ENCODE measurements around the gene ENAH.

ENAH gene

GRCh38 chr1:225506727-225507126 lies 146.2 kb downstream of the ENAH start:
- no peak for DNase-seq (ENCODE audit: extremely low read depth in 1 of 2, low read depth in 1 of 2)

GRCh38 chr1:225504776-225505175 lies 148.1 kb downstream of the ENAH start:
- no peak for DNase-seq (ENCODE audit: extremely low read depth in 1 of 2, low read depth in 1 of 2)

- no peak for DNase-seq (ENCODE audit: extremely low read depth in 1 of 2, low read depth in 1 of 2)
These were observed 152.2 kb downstream of the ENAH start for GRCh38 chr1:225500624-225501192.

- no peak for DNase-seq (ENCODE audit: extremely low read depth in 1 of 2, low read depth in 1 of 2)
These were observed 154.3 kb downstream of the ENAH start for GRCh38 chr1:225498549-225499136.

GRCh38 chr1:225494789-225495359 lies 158.0 kb downstream of the ENAH start:
- DNase-seq (ENCODE audit: extremely low read depth in 1 of 2, low read depth in 1 of 2), result no peak

- no peak for DNase-seq (ENCODE audit: extremely low read depth in 1 of 2, low read depth in 1 of 2)
These were observed 159.2 kb downstream of the ENAH start for GRCh38 chr1:225493591-225494246.

- no peak for DNase-seq (ENCODE audit: extremely low read depth in 1 of 2, low read depth in 1 of 2)
These were observed 164.2 kb downstream of the ENAH start for GRCh38 chr1:225488676-225489075.

GRCh38 chr1:225486856-225487255 lies 166.1 kb downstream of the ENAH start:
- DNase-seq (ENCODE audit: extremely low read depth in 1 of 2, low read depth in 1 of 2), result no peak

- no peak for DNase-seq (ENCODE audit: extremely low read depth in 1 of 2, low read depth in 1 of 2)
These were observed 166.9 kb downstream of the ENAH start for GRCh38 chr1:225485991-225486530.

GRCh38 chr1:225485226-225485625 lies 167.7 kb downstream of the ENAH start:
- DNase-seq (ENCODE audit: extremely low read depth in 1 of 2, low read depth in 1 of 2), result no peak

GRCh38 chr1:225484657-225485214 lies 168.2 kb downstream of the ENAH start:
- no peak for DNase-seq (ENCODE audit: extremely low read depth in 1 of 2, low read depth in 1 of 2)

- no peak for DNase-seq (ENCODE audit: extremely low read depth in 1 of 2, low read depth in 1 of 2)
These were observed 168.9 kb downstream of the ENAH start for GRCh38 chr1:225483818-225484656.

GRCh38 chr1:225482421-225482950 lies 170.4 kb downstream of the ENAH start:
- DNase-seq (ENCODE audit: extremely low read depth in 1 of 2, low read depth in 1 of 2), result no peak

GRCh38 chr1:225481738-225482137 lies 171.2 kb downstream of the ENAH start:
- DNase-seq (ENCODE audit: extremely low read depth in 1 of 2, low read depth in 1 of 2), result no peak

- DNase-seq (ENCODE audit: extremely low read depth in 1 of 2, low read depth in 1 of 2), result no peak
These were observed 172.0 kb downstream of the ENAH start for GRCh38 chr1:225480825-225481434.

- DNase-seq (ENCODE audit: extremely low read depth in 1 of 2, low read depth in 1 of 2), result no peak
These were observed 172.8 kb downstream of the ENAH start for GRCh38 chr1:225479996-225480720.

GRCh38 chr1:225479341-225479740 lies 173.6 kb downstream of the ENAH start:
- DNase-seq (ENCODE audit: extremely low read depth in 1 of 2, low read depth in 1 of 2), result no peak

GRCh38 chr1:225477296-225477911 lies 175.5 kb downstream of the ENAH start:
- no peak for DNase-seq (ENCODE audit: extremely low read depth in 1 of 2, low read depth in 1 of 2)

GRCh38 chr1:225476538-225476988 lies 176.4 kb downstream of the ENAH start:
- no peak for DNase-seq (ENCODE audit: extremely low read depth in 1 of 2, low read depth in 1 of 2)
